Activated T-cell treated with anti-CD3 and anti-CD28 coated beads for 1 hour (primary cell): ENCODE results near the gene ATAD5.
"Not testable (repeated sequence)": the region's sequence is repeated elsewhere in the genome, so short reads cannot be mapped to it uniquely, and the experiment has no call there.

Experiments
- DNase-seq: peaks from one replicate; pipeline ENCODE4 v3.0.0-alpha.2; 2020; ENCODE audit warnings: low read depth

The ATAD5 gene

DNA sequence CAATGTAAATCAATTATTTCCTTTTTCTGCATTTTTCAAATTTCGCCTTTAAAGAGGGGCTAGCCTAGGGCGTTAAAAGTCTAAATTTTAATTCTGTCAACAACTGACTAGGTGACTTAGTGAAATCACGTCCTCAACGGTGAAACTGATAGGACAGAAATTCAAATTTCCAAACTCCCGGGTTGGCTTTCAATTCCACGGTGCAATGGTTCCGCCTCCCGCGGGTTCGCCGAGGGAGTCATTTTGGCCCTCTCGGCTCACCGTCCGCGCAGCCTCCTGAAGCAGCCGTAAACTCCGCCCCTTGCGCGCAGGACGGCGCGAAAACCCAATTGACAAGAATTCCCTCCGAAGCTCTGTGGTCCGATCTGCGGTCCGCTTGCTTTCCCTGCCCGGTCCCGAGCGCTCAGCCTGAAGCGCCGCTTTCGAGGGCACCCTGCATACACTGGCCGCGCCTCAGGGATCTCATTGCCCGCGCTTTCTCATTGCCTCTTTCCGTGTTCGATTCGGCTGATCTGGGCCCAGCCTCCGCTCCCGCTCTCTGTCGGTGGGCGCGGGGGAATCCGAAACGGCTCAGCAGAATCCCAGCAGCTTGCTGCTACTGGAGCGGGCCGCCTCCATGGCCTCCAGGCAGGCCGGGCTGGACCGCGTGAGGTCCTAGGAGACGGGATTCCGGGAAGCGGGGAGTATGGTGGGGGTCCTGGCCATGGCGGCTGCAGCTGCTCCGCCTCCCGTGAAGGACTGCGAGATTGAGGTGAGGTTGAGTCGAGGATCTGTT lies at the start of gene ATAD5:
Gene ATAD5 (plus strand): TSS at position 304 of the 775 bp plus-strand sequence. CDS start 382 bp downstream, at position 686.
- peak; percentile 81 for DNase-seq

DNA sequence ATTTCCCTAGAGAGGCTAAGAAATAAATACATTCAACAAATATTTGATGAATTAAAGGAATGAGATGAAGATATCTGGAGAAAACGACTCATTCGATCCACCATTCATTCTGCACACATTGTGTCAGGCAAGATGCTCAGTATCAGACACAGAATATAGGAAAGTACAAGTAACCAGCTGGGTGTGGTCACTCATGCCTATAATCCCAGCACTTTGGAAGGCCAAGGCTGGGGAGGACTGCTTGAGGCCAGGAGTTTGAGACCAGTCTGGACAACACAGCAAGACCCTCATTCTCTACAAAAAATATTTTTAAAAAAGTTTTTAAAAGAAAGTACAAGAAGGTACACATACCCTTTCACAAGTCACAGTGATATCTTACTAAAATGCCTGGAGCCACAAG lies 49.6 kb upstream of the ATAD5 start:
- DNase-seq: no peak

GRCh38 chr17:30788918-30789317 lies 42.8 kb upstream of the ATAD5 start:
- DNase-seq: no peak

DNA sequence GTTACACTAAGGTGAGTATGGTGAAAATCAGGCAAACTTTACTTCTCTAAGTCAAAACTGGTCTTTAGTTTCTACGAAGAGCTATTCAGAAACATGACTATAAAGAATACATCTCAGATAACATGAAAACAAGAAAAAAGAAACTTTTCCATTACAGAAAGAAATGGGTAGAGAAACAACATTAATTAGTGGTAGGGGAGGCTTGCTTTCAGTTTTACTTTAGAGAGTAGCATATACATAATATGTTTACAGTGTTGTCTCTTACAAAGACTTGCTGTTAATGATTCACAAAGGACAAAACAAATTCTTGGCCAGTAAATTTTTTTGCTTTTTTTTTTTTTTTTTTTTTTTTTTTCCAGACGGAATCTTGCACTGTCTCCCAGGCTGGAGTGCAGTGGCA lies 41.5 kb upstream of the ATAD5 start:
- no peak for DNase-seq

DNA sequence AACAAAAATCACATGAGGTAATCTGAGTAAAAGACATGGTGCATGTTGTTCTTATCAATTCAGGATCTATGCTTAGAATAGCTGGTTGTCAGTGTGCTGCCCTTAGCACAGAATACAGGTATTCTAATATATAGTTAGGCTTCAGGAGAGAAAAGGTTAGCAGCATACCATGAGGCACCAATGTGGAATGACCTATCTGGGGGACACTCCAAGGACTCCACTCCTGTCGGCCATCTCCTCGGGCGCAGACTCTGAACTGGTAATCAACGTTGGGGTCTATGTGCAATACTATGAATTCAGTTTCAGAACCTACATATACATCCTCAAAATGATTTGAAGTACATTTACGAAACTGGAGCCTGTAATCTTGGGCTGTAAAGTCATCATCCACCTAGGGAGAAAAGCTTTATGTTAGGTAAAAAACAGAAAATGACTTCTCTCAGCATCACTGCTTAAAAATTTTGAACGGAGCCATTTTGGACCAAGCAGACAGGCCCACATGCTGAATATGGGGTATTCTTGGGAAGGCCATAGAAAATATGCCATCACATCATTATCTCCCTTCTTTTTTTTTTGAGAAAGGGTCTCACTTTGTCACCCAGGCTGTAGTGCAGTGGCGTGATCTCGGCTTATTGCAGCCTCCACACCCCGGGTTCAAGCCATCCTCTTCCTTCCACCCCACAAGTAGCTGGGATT lies 38.3 kb upstream of the ATAD5 start:
- no peak for DNase-seq

- DNase-seq: no peak
These were observed 37.4 kb upstream of the ATAD5 start for GRCh38 chr17:30794372-30794771.

GRCh38 chr17:30796016-30796415 lies 35.8 kb upstream of the ATAD5 start:
- no peak for DNase-seq

- DNase-seq: no peak
These were observed 30.1 kb upstream of the ATAD5 start for GRCh38 chr17:30801671-30802070.

- DNase-seq: no peak
These were observed 25.8 kb upstream of the ATAD5 start for GRCh38 chr17:30805944-30806456.

- no peak for DNase-seq
These were observed 23.9 kb upstream of the ATAD5 start for GRCh38 chr17:30807896-30808295.

DNA sequence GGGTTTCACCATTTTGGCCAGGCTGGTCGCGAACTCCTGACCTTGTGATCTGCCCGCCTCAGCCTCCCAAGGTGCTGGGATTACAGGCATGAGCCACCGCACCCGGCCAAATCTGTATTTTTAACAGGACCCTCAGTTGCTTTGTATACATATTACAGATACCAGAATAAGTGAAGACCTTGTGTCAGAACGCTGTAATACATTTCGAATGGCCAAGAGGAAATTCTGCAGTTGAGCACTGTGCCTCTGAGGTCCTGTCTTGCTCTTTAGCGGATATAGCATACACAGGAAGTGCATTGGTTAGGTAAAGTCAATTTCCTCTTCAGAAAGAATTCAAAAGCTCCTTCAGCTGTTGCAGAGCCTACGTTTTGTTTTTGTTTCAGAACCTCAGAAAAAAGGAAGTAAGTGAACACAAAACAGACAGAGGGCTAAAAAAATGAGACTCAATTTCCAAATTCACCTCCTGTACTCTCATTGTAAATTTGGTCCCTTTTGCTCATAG lies 22.9 kb upstream of the ATAD5 start:
- no peak for DNase-seq

DNA sequence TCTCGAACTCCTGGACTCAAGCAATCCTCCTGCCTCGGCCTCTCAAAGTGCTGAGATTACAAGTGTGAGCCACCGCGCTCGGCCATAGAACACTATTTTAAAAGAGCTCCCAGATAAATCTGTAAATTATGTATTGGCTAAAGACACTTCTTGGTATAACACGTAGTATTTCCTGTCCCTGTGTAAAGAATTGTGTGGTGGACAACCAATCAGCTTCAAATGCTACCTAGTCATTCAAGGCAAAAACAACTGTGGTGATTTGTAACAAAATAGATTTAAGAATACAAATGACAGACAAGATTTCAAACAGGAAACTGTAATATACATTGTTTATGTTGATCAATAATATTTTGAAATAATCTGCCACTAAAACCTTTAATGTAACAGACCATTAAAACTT lies 21.9 kb upstream of the ATAD5 start:
- DNase-seq: no peak

DNA sequence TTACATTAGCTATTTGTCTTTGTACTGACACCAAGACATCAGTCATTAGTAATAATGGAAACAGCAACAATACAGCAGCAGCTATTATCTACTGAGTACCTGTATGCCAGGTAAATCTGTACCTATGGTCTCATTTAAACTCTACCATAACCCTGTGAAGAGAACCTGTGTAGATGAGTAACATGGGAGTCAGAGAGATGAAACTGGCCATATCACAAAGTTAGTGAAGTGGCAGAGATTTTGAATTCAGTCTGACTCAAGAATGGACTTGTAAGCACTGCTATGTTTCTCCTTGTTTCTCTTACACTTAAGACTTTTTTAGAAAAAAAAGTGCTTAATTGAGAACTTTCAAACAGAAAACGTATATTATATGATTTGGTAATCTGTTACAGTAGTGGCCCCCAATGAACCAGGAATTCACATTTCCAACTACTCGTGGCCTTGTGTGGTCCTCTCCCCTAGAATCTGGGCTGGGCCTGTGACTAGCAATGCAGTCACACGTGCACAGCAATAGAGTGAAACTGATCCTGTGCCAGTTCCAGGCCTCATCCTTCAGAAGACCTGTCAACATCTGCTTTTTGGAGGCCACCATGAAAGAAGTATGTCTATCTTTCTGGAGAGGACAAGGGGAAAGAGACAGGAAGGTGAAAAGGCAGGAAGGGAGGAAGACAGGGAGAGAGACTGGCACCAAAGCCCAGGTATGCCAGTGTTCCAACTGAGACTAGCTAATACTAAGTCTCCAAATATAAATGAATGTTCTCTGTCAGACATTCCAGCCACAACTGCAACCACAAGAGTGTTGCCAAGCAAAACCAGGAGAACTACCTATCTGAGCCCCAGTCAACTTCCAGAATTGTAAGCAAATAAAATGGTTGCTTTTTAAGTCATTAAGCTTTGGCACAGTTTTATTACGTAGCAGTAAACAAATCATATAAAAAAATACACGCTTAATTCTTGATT lies 19.3 kb upstream of the ATAD5 start:
- no peak for DNase-seq

DNA sequence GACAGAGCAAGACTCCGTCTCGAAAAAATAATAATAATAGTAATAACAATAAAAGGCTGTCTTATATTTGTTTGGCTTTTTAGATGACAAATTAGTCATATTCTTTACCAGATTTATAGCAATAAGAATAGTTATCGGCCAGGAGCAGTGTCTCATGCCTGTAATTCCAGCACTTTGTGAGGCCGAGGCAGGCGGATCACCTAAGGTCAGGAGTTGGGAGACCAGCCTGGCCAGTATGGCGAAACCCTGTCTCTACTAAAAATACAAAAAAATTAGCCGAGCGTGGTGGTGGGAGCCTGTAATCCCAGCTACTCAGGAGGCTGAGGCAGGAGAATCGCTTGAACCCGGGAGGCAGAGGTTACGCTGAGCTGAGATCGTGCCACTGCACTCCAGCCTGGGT lies 17.5 kb upstream of the ATAD5 start:
- not testable (repeated sequence) for DNase-seq

- DNase-seq: not testable (repeated sequence)
These were observed 16.9 kb upstream of the ATAD5 start for GRCh38 chr17:30814860-30815259.

DNA sequence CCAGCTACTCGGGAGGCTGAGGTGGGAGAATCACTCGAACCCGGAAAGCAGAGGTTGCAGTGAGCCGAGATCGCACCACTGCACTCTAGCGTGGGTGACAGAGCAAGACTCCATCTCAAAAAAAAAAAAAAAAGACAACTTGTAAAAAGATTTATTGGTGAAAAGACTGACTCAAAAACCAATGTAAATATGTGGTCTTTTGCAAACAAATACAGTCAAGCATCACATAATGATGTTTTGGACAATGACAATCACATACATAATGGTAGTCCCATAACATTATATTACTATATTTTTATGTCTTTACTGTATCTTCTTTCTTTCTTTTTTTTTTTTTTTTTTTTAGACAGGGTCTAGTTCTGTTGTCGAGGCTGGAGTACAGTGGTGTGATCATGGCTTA lies 15.6 kb upstream of the ATAD5 start:
- DNase-seq: no peak

GRCh38 chr17:30819971-30820705 lies 11.6 kb upstream of the ATAD5 start:
- DNase-seq: no peak

DNA sequence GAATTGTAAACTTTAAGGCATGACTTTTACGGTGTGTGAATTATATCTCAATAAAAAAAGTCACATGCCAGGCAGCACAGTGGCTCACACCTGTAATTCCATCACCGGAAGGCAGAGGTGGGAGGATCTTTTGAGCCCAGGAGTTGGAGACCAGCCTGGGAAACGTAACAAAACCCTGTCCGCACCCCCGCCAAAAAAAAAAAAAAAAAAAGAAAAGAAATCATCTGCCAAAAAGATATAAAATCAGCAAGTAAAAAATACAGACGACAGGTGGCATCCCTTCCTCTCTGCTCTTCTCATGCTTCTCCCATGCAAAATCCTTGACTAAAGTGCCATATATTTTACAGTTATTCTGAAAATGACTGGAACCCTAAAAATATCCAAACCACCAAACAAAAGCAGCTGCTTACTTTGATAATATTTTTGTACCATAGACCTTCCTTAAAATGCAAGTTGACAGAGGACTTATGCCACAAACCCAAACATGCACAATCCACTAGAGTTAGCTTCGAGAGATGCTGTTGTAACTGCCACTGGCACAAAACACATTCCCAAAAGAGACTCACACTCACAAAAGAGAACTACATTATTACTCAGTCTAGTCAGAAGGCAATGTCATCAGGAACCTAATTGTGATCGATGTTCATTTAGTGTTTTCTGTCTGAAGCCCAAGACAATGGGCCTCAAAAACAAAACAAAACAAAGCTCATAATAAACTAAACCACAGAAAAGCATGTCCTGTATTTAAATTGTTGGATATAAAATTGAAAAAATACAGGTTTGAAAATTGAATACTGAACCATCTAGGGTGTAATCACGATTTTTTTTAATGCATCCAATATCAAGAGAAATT lies 9.7 kb upstream of the ATAD5 start:
- DNase-seq: no peak

- DNase-seq: not testable (repeated sequence)
These were observed 8.8 kb upstream of the ATAD5 start for GRCh38 chr17:30822919-30823318.

DNA sequence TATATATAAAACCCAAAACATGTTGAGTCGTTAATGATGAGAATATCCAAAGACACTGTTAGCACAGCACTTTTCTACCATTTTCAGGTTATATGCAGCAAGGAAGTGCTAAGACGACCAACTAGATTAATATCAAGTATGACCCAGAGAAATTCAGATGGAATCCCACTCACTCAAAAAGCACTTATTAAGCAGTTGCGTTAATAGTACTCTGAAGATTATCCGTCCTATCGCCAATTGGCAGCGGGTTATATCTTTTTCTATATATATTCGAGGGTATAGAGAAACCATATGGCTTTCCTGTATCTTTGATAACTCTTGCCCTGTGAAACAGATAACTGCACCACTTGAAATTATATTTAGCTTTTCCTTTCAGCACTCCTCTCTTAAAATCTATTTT lies 8.3 kb upstream of the ATAD5 start:
- no peak for DNase-seq
